ENCODE results near the gene TAMALIN. TPM values are rescaled to one million over a fixed set of nuclear protein-coding genes. Genes with fewer than 3 reads are reported as not detected.
A peak's percentile ranks its signal among the peaks of the same experiment; 100 is the strongest.

TAMALIN gene
- polyA plus RNA-seq, 4 donors, result 15.7 to 20.4 (median 18.1) TPM

DNA sequence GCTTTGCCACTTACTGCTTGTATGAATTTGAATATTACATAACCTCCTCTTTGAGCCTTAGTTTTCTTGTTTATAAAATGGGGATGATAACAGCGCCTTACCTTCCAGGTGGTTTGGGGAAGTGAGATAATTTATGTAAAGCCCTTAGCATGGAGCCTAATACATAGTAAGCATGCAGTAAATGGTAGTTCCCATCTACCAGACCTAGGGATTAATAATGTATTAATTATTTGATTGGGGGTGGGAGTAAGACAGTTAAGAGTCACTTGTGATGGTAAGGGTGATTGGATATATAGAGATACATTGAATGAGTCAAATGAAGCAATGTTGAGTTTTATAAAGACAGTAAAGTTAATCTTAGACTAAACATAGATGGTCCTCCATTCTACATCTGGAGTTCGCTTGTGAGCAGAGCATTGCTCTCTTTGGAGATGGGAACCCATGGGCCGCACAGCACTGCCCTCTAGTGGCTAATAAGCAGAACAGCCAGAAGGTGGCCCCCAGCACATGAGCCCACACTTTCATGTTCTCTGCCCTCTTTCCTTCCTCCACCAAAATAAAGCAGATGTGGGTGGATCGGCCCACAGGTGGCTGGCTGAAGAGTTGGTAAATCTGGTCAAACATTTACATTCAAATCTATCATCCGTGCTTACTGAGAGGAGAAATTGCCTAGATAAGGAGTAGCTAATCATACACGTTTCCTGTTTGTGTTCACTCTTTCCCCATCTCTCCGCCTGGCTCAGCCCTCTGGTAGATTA lies 26.5 kb upstream of the TAMALIN start:
- peak in 3 of 4 donors; percentile 61 to 64 (median 61) for DNase-seq (ENCODE audit: low read depth in 4 of 4, low spot score in 3 of 4)

DNA sequence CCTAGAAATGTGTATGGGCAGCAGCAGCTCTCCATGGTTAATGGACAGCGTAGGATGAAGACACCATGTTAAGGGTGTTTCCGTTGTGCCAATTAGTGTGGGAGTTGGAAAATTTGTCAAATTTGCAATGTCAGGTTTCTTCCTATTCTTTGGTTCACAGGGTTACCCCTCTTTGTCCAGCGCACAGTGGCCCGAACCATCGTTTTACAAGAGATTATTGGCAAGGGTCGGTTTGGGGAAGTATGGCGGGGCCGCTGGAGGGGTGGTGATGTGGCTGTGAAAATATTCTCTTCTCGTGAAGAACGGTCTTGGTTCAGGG lies 26.0 kb upstream of the TAMALIN start:
- no peak for DNase-seq (ENCODE audit: low read depth in 4 of 4, low spot score in 3 of 4)

DNA sequence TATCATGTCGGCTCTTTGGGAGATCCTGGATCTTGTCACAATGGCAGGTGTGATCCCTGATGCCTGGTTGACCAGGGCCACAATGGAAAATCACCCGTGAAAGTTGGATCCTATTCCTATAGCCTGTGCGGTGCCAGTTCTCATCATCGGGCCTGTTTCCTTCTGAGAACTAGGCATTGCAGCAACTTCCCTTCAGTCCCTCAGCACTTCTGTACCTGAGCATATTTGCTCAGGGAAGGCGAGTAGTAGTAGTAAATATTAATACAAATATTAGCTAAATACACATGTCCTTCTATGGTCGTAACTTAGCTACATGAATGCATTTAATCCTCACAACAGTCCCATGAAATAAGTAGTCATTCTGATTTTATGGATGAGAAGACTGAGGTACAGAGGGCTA lies 22.1 kb upstream of the TAMALIN start:
- no peak for DNase-seq (ENCODE audit: low read depth in 4 of 4, low spot score in 3 of 4)

DNA sequence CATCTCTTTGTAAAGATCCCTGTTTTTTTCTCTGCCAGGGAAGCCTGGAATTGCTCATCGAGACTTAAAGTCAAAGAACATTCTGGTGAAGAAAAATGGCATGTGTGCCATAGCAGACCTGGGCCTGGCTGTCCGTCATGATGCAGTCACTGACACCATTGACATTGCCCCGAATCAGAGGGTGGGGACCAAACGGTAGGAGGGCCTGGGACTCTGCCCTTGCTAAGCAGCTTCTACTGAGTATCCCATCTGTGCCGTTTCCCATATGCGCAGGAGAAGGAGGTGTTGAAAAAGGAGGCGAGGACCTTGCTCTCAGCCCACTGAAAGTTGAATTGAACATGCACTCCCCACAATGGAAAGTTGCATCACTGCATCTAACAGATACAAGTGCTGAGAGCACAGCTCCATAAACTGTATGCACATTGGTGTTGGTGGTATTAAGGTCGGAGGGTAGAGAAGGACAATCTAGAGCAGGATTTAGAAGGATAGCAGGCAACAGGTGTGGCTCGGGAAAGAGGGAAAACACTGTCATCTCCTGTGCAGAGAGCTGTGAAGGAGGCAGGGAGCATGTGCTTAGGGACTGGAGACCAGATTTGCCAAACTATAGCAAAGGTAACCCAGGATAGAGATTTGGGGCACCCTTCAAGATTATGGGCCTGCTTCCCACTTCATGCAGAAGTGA lies 21.5 kb upstream of the TAMALIN start:
- DNase-seq (ENCODE audit: low read depth in 4 of 4, low spot score in 3 of 4), result no peak

DNA sequence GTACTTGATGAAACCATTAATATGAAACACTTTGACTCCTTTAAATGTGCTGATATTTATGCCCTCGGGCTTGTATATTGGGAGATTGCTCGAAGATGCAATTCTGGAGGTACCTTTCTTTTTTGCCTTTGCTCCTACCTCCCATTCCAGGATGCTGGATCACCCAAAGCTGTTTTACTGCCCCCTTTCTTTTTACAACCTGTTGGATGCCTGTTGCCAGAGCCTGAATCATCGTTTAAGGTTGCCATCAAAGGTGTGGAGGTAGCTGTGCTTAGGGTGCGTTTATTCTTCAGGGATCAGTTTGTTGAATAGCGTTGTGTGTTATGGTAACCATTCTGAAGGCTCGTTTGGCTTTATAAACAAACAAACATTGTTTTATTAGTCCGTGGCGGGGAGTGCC lies 19.9 kb upstream of the TAMALIN start:
- DNase-seq (ENCODE audit: low read depth in 4 of 4, low spot score in 3 of 4), result no peak

DNA sequence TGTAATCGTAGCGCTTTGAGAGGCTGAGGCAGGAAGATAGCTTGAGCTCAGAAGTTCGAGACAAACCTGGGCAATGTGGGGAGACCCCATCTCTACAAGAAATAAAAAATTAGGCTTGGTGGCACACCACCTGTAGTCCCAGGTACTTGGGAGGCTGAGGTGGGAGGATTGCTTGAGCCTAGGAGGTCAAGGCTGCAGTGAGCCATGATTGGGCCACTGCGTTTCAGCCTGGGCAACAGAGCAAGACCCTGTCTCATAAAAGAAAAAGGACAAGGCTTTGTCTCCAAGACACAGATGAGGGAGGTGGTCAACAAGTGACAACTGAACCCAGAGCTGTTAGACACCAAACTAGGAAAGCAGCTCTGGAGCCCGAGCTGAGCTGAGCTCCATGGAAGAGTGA lies 14.5 kb upstream of the TAMALIN start:
- no peak for DNase-seq (ENCODE audit: low read depth in 4 of 4, low spot score in 3 of 4)

DNA sequence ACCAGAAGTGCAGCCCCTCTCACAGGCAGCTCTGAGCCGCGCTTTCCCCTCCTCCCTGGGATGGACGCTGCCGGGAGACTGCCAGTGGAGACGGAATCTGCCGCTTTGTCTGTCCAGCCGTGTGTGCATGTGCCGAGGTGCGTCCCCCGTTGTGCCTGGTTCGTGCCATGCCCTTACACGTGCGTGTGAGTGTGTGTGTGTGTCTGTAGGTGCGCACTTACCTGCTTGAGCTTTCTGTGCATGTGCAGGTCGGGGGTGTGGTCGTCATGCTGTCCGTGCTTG lies 12.3 kb upstream of the TAMALIN start:
- DNase-seq (ENCODE audit: low read depth in 4 of 4, low spot score in 3 of 4), result no peak

DNA sequence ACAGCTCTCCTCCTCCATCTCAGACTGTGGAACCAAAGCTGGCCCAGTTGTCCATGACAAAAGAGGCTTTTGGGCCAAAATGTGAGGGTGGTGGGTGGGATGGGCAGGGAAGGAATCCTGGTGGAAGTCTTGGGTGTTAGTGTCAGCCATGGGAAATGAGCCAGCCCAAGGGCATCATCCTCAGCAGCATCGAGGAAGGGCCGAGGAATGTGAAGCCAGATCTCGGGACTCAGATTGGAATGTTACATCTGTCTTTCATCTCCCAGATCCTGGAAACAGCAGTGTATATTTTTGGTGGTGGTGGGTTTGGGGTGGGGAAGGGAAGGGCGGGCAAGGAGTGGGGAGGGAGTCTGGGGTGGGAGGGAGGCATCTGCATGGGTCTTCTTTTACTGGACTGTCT lies 11.8 kb upstream of the TAMALIN start:
- no peak for DNase-seq (ENCODE audit: low read depth in 4 of 4, low spot score in 3 of 4)

DNA sequence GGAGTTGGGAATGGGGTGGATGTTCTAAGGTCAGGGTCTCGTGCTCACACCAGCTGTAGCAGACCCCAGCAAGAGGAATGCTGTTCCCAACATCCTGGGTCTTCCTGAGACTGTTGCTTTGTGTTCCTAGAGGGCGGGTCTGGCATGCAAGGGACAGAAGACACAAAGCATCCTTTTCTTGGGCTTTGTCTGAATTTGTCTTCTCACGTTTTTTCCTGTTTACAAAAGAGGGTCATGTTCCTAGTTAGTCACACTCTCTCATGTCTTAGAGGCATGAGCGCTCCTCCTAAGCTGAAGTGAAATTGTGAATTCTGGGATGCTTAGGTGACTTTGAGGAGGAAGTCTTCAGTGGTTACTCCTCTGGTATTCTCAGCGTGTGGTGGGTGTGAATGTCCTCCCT lies 9.6 kb upstream of the TAMALIN start:
- DNase-seq (ENCODE audit: low read depth in 4 of 4, low spot score in 3 of 4), result no peak

DNA sequence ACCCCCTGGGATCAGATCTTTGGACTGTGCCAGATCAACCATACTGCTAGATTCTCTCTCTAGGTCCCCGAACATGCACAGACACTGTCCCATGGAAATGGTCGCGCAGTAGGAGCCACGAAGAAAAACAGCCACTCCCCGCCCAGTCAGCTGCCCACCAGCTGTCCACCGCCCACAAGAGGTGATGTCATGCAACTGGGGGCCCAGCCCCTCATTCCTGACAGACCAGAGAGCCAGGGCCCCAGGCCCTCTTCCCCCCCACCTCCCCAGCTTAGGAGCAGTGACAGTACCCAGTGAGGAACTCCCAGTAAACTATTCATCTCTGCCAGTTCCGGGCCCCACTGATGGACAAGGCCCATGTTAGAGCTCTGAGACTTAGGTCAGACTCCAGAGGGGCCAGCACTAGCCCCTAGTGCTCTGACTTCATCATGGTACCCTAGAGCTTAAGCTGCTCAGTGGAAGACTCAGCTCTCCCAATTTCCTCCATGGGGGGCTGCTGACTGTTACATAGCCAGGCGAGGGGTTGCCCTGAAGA lies 3.7 kb upstream of the TAMALIN start:
- DNase-seq (ENCODE audit: low read depth in 4 of 4, low spot score in 3 of 4), result no peak

DNA sequence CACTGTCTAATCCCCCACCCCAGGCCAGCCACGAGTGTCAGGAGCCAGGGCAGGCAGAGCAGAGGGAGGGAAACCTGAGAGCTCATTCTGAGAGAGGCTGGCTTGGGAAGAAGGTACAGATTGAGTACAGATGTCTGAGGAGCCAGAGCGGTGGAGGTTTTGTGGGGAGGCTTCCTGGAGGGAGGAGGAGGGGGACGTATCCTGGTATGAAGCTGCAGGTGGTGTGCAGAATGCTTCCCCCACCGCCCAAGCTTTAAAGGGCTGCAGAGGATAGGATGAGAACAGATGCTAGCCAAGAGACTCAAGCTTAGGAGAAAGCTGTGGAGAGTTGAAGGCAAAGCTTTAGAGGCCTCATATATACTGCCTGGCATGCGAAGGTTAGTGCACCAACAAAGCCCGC lies 3.2 kb upstream of the TAMALIN start:
- DNase-seq (ENCODE audit: low read depth in 4 of 4, low spot score in 3 of 4), result no peak

DNA sequence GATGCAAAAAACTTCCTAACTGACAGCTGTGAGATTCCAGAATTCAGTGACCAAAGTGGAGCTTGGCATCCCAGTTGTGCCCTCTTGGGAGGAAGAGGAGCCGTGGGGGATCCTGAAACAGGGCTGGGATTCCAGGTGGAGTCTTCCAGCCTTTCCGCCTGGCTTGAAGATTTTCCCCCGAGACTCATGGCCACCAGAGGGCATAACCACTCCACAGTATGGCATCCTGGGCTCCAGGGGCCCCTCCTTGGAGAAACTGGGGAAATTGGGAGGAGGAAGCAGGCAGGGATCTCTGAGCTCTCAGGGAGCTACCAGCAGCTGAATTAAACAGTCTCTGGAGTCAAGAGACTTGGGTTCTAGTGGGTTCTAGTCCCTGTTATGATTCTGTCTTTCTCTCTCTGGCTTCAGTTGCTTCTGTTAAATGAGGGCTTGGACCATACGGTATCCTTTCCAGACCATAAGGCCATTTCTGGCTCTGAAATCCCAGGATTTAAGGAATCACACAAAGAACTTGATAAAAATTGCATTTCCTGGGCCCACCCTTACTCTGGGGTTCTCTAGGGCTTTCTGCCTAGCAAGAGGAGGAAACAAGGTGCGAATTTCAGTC lies 2.6 kb upstream of the TAMALIN start:
- DNase-seq (ENCODE audit: low read depth in 4 of 4, low spot score in 3 of 4), result no peak

DNA sequence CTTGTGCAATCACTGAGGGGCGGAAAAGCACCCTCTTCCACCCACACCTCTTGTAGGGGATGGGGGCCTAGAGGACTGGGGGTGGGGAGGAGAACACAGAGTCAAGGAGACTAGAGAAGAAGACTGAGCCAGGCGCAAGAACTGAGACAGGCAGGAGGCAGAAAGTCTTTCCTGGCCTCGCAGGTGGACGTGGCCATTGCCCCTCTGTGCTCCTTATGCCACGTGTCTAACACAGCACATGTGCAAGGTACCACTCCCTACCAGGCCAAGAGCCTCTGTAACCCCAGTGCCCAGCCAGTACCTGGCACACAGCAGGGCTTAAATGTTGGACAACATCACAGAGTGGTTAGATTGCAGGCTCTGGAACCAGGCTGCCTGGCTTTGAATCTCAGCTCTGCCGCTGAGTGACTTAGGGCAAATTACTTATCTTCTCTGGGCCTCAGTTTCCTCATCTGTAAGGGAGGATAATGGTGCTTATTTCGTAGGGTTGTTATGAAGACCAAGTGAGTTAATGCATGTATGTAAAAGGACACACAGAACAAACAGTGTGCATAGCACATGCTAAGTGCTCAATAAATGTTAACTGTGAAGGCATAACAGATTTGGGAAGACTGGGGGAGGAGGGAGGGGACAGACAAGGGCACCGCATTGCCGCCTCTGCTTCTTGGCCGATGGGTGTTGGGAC lies 1.4 kb upstream of the TAMALIN start:
- no peak for DNase-seq (ENCODE audit: low read depth in 4 of 4, low spot score in 3 of 4)

DNA sequence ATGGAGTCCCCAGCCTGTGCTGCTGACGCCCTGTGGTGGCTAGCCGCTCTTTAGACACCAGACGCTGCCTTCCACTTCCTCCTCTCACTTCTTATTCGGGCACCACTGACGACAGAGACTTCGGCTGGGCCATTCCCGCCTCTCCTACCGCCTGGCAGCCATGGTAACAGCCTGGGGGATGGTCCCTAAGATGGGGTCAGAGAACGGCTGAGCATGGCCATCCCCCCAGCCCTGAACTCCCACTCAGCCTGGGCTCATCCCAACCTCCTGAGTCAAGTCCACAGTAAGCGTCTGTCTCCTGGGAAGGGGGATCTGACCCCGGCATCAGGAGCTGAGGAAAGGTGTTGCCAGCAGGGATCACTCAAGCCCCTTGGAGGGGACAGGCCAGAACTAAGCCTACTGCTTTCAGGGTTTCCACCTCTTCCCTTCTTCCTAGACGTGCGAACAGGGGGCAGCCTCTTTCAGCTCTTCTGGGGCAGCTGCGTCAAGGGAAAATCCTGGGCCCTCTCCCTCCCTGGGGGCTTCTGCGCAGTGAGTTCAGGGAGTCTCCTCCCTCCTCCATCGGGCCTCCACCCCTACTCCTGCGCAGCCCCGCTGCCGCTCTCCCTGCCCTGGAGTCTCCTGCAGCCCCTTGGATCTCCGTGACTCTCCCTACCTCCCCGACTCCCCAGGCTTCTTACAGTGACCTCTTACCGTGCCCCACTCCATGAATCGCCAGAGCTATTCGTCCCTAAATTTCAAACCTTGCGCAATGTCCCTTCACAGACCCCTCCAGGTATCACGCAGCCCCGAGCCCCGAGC lies 643 bp upstream of the TAMALIN start:
- no peak for DNase-seq (ENCODE audit: low read depth in 4 of 4, low spot score in 3 of 4)

DNA sequence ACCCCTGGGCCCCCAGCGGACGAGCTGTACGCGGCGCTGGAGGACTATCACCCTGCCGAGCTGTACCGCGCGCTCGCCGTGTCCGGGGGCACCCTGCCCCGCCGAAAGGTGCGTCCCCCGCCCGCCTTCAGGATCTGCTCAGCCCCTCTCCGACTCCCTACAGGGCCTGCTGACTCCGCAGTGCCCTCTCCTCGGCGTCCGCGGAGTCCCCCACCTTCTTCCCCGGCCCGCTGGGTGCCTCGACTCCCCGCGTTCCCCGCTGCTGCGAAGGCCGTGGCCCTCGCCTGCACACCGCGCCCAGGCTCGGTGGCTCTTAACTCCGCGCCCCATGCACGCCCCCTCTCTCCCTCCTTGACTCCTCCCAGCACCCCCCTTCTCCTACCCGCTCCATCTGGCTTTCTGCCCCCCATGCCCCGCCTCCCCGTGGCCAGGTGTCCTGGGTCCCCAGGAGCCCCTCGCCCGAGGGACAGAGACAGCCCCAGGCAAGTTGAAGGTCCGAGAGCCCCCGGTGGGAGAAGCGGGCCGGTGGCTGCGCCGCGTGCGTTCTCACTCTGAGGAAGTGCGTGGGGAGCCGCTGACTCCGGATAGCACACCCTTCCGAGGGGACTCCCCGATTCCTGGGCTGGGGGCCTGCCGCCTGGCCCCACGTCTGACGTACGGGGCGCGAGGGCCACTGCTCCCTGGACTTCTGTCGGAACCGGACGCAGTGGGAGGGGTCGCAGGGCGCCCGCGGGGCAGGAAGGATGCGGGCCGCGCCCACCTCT lies 594 bp downstream of the TAMALIN start:
- no peak for DNase-seq (ENCODE audit: low read depth in 4 of 4, low spot score in 3 of 4)

DNA sequence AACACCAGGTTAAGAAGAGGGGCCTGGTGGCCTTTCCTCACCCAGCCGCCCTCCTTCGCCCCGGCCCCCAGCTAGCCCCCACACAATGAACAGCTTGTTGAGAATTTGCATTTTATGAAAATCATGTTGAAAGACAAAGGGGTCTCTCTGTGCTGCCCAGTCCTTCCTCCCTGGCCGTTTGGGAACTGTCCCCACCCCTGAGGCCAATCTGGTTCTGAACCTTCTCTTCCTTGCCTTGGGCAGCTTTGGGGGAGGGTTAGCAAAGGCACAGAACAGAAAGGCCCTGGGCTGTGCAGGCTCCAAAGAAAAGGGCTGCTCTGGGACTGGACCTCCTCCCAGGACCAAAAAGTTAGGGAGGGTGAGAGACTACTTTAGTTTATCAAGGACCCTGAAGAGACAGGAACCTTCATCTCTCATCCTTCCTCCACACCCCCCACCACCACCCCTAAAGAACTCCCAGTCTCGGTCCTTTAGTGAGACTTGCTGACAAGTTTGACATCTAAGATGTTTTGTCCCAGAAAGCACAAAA lies 1.3 kb downstream of the TAMALIN start:
- DNase-seq (ENCODE audit: low read depth in 4 of 4, low spot score in 3 of 4), result no peak

DNA sequence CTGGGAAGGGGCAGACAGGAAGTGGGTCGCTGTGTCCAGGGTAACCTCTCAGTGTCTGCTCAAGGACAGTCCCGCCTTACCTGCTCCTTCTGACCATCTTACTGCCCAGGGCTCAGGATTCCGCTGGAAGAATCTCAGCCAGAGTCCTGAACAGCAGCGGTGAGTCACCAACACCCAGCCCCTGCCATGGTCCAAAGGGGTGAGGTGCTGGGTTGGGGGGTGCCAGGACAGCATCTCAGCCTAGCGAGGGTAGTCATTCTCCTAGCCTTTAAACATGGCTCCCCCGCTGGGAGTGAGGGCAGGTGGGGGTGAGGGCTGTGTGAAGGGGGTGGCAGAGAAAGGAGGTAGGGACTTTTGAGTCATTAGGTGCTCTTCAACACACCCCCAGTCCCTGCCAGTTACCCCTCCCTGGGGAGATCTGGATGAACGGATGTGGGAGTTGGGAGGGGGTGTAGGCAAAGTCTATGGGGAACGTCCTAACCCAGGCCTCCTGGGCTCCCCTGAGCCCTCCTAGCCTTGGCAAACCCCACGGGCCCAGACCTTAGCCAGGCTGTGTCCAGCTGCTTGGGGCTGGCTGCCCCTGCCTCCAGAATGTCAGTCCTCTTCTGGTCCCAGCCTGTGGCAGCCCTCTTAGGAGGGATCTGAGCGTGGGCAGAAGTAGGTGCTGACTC lies 2.5 kb downstream of the TAMALIN start:
- DNase-seq (ENCODE audit: low read depth in 4 of 4, low spot score in 3 of 4), result no peak

DNA sequence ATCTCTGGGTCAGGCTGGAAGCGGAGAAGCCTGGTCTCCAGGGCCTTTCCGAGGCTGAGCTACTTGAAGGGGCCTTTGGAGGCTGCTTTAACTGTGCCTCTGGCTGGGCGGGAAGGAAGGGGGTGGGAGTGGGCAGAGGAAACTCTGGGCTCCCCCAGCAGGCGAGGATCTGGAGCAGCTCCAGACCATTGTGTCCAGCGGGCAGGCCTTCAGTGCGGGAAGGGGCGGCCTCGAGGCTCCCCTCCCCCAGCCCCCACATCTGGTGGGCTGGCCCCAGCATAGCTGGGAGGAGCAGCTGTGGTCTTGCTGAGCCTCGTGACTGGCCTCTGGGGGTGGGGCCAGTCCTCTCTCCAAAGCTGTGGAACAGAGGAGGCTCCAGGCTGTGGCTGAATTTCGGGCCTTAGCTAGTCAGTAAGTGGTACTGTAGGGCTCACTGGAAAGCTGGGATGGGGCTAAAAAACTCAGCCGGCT lies 3.4 kb downstream of the TAMALIN start:
- DNase-seq (ENCODE audit: low read depth in 4 of 4, low spot score in 3 of 4), result peak in 2 of 4 donors; percentile 78 to 82

Measured in left renal pelvis (tissue), 4 donors.